HuH-7.5 (cell line): ENCODE measurements around the gene WBP11.
A peak's percentile ranks its signal among the peaks of the same experiment; 100 is the strongest.

Experiments
- DNase-seq: peaks from one replicate; pipeline ENCODE4 v3.0.0; 2011; ENCODE audit warnings: low spot score

Gene WBP11

DNA sequence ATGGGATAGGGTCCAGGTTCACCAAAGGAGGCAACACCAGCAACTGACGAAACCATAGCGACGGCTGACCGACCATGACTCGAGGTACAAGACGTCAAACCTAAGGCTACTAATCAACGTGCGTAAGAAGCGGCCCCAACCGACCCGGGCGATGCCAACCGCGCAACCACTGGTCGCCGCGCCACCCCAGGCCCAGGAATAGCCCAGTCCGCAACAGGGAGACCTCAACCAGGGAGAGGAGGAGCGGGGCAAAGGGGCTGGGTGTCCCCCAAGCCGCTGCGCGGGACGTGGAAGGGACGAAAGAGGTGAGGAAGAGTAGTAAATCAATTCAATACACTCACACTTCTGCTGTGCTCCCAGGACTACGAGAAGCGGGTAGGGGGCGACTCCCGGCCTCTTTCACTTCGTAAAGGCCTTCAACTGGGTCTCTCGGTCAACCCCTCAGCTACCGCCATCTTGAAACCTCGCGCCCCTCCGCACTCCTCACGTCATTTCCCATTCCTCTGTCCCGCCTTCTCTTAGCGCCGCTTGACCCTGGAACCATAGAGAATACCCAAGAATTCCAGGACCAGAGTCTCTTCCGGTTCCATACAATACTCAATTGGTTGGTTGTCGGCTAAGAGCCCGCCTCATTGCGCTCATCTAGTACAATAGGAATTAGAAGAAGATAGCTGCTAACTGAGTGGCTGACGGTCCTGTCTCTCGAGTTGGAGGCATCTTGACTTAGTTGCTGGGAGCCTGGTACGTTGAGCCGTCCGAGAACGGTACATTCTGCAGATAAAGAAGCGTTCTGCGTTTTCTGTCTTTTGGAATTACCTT is at the start of gene WBP11, which contains the start of gene C12orf60:
TSS of gene WBP11 (minus strand) at position 468 of the 819 bp plus-strand sequence. CDS start 2,095 bp downstream, outside the sequence.
TSS of gene C12orf60 (plus strand) at position 660 of the 819 bp plus-strand sequence. CDS start 19,266 bp downstream, outside the sequence.
- peak; percentile 83 for DNase-seq

DNA sequence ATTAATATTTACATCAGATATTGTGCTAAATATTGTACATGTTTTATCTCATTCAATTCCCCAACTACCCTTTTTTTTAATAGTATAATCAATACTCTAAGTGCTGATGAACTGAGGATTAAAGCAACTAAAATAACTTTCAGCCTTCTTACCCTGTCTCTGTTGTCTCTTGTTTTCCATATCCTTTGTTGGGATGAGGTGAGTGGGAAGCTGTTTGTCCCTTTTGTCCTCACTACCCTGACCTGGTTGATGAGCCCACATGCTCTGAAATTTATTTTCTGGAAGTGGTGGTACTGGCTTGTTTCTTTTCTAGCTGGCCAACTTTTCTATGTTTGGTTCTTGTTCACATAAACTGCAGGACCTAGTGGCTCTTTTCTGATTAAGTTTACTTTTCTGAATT is 49.6 kb upstream of the WBP11 start:
- DNase-seq, result no peak

GRCh38 chr12:14850929-14851663 is 47.8 kb upstream of the WBP11 start:
- DNase-seq, result no peak

- no peak for DNase-seq
These were observed 46.4 kb upstream of the WBP11 start for GRCh38 chr12:14849661-14850060.

DNA sequence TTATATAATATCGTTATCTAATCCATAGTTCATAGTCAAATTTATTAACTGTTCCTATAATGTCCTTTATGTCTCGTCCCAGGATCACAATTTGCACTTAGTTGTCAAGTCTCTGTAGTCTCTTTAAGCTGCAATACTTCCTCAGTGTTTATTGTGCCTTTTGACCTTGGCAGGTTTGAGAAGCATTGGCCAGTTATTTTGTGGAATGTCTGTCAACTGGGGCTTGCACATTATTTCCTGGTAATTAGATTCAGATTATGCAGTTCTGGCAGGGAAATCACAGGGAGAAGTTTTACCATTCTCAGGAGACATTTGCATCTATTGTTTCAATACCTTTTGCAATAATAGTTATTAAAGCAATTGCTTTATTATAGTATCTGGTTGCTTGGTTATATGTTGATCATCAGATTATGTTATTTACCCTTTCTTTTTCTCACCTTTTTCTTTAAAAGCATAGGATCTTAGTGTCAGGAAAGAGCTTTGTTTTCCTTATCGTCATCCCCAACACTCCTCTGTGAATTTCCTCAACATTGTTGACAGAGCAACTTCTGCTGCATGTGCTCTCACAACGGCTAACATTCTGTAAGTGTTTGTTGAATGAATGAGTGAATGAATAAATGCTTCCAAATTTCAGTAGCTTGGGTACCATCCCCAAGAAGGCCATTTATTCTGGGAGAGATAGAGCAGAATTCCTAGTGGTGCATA is 43.8 kb upstream of the WBP11 start:
- no peak for DNase-seq

GRCh38 chr12:14846042-14846587 is 42.8 kb upstream of the WBP11 start:
- DNase-seq, result no peak

- peak; percentile 46 for DNase-seq
These were observed 42.1 kb upstream of the WBP11 start for GRCh38 chr12:14845350-14845750.

DNA sequence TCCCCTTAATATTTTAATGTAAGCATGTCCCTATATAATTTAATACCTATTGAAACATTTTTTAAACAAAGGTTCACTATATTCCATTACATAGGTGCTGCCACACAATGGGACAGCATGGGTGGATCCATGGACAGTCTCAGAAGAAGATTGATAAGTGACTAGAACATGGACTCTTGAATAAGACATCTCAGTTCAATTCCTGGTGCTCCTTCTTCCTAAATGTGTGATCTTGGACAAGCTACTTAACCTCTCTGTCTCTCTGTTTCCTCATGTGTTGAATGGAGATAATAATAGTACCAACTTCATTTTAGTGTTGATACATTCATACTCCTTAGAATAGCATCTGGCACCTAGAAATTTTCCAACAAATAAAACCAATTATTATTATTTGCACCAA is 41.1 kb upstream of the WBP11 start:
- DNase-seq, result no peak

DNA sequence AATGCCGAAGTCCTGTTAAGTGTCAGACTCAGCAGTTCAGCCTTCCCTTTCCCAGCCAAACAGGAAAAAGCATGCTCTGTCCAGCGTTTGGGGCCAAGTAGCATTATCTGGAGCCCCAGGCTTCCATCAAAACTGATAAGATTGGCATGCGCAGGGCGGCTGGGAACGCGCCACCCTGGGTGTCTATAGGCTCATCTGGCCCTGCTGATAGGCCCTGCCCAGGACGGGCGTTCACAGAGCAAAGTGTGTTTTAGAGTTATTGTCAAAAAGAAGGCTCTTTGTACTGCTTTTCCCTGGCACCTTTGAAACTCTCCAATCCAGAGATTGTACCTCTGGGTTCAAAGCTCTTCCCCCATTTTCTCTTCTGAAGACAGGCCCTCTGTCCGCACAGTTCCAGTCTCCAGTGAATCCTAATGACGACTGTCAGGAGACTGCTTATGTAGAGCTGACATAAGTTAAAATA is 40.2 kb upstream of the WBP11 start, which contains the start of gene ART4:
TSS of gene ART4 (minus strand) at position 102 of the 463 bp plus-strand sequence. CDS start 413 bp downstream, outside the sequence.
- no peak for DNase-seq

- no peak for DNase-seq
These were observed 39.0 kb upstream of the WBP11 start for GRCh38 chr12:14842315-14842714.

DNA sequence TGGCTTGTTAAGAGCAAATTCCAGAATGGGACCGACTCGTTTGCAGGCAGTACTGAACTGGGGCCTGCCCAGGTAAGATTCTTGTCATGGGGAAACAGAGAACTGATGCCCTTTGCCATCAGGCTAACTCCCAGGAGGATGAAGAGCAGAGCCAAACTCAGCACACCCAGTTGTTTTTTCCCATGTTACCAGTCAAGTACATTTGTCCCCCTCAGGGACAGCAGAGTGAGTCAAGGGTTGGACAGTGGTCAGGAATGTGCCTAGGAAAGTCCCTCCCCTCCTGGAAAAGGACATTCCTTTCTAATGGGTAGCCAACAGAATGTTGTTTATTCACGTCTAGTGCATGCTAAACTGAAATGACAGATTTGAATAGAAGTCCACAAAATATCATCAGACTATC is 38.5 kb upstream of the WBP11 start:
- peak; percentile 17 for DNase-seq

DNA sequence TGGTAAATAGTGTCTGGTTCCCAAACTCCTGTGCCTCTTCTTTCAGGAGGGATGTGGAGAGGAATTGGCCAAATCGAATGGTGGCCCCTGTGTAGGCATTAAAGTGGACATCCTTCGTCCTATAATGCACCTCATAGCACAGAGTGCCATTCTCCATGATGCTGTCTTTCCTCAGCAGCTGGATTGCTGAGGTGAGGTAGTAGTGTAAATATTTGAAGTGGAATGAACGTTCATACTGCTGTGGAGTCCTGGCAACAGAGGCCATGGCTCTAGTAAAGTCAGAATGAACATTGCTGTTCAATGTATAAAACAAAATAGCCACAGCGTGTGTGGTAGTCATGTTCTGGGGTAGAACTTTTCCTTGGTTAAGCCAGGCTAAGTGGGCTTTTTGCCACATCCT is 37.3 kb upstream of the WBP11 start:
- peak; percentile 15 for DNase-seq

DNA sequence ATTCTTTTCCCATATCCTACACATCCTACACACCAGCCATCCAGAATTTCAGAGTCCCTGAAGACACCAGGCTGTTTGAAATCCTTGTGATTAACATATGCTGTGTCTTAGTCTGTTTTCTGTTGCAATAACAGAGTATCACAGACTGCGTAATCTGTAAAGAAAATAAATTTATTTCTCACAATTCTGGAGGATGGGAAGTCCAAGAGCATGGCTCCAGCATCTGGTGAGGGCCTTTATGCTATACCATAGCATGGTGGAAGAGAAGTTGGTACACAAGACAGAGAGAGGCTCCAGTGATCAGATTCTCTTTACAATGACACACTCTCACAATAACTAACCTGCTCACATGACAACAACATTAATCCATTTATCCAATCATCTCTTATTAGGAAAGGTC is 36.0 kb upstream of the WBP11 start:
- no peak for DNase-seq

- no peak for DNase-seq
These were observed 33.3 kb upstream of the WBP11 start for GRCh38 chr12:14836336-14837210.

DNA sequence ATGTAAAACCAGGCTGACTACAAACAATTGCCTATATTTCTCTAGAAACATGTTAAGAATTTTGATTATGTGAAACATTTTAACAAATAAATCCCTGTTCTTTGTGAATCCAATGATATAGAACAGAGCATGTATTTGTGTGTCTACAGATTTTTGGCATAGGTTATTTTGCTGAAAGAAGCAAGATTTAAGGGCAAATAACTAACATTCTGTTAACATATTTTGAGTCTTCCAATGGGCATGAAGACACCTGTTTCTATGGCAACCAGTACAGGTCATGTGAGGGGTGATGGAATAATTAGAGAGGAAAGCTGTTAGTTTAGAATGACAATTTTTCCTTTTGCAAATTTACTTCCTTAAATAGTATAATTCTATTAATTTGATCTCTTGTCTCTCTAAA is 31.2 kb upstream of the WBP11 start:
- no peak for DNase-seq

GRCh38 chr12:14833952-14834351 is 30.7 kb upstream of the WBP11 start:
- no peak for DNase-seq

DNA sequence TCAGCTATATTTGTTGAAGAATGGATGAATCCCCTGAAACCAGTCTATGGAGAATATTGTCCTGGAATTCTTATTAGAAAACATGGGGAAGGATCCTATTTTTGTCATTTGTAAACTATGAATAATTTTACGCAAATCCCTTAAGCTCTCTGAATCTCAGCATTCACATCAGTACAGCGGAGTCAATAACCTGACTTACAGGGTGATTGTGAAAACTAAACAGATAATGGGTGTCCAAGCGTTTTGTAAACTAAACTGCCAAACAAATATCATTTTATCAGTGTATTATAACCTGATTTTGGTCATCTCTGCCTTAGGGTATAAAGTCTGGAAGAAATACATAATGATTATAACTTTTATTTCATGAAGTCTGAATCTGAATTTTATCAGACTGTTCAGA is 30.1 kb upstream of the WBP11 start:
- no peak for DNase-seq

DNA sequence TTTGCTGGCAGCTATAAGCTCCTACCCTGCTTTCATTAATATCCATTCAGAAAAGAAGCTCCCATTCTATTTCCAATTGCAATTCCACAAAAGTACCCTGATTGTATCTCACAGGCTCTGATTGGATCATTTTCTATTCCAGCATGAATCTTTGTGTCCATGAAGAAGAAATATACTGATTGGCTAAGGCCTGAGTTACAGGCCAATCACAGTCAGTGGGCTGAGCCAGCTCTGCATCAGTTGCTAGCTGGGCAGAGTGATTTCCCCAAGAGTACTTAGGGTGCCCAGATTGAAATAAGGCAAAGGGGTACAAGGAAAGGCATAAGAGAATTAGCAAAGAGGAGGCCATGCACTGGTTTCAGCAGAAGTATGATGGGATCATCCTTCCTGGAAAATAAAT is 25.6 kb upstream of the WBP11 start:
- DNase-seq, result no peak

DNA sequence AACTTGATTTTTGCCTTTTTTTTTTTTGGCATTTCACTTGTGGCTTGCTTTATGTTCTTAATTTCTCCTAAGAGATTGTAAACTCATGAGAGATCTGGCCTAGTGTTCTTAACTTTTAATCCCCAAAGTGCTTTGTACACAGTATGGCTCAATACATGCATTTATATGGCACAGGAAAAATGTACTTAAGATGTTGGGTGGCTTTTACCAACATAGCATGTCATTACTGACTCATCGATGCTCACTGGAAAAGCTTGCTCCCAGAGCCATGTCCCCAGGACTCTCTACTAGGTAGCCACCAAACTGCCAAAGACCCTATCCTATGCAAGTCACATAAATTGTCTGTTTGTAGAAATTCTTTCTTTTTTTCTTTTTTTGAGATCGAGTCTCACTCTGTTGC is 23.8 kb upstream of the WBP11 start:
- no peak for DNase-seq

- no peak for DNase-seq
These were observed 23.2 kb upstream of the WBP11 start for GRCh38 chr12:14826491-14826890.

- DNase-seq, result no peak
These were observed 22.0 kb upstream of the WBP11 start for GRCh38 chr12:14825256-14825655.
